HG03378 (cell line): ENCODE data around the gene DOLPP1.

ENCODE experiments used
- ATAC-seq: cut with Tn5 transposase; IDR thresholded peaks from one replicate; pipeline ENCODE4 v1.9.1; 2021; ENCODE audit warnings: mild to moderate bottlenecking, moderate library complexity; ENCODE audit not compliant: unreplicated experiment

The DOLPP1 gene

GRCh38 chr9:129093602-129094386, 12.9 kb downstream of the DOLPP1 start:
- no peak for ATAC-seq

GRCh38 chr9:129094387-129095169, 13.7 kb downstream of the DOLPP1 start:
- no peak for ATAC-seq

- ATAC-seq = no peak
Measured at GRCh38 chr9:129095170-129095667, 14.3 kb downstream of the DOLPP1 start.

GRCh38 chr9:129095908-129096307, 15.0 kb downstream of the DOLPP1 start:
- ATAC-seq = no peak

GRCh38 chr9:129097671-129098306, 16.9 kb downstream of the DOLPP1 start:
- no peak for ATAC-seq

- ATAC-seq = no peak
Measured at GRCh38 chr9:129098328-129098727, 17.4 kb downstream of the DOLPP1 start.

- no peak for ATAC-seq
Measured at GRCh38 chr9:129100383-129101169, 19.7 kb downstream of the DOLPP1 start.

- no peak for ATAC-seq
Measured at GRCh38 chr9:129101279-129101678, 20.4 kb downstream of the DOLPP1 start.

GRCh38 chr9:129102095-129102525, 21.2 kb downstream of the DOLPP1 start:
- no peak for ATAC-seq

- ATAC-seq = no peak
Measured at GRCh38 chr9:129102791-129103594, 22.1 kb downstream of the DOLPP1 start.

GRCh38 chr9:129103595-129103965, 22.7 kb downstream of the DOLPP1 start:
- no peak for ATAC-seq

GRCh38 chr9:129104051-129104450, 23.1 kb downstream of the DOLPP1 start:
- no peak for ATAC-seq

GRCh38 chr9:129105857-129106694, 25.2 kb downstream of the DOLPP1 start:
- no peak for ATAC-seq

GRCh38 chr9:129107651-129108050, 26.7 kb downstream of the DOLPP1 start:
- ATAC-seq = no peak

- ATAC-seq = no peak
Measured at GRCh38 chr9:129108083-129108804, 27.3 kb downstream of the DOLPP1 start.

- no peak for ATAC-seq
Measured at GRCh38 chr9:129108805-129109536, 28.1 kb downstream of the DOLPP1 start.

GRCh38 chr9:129109537-129109903, 28.6 kb downstream of the DOLPP1 start:
- no peak for ATAC-seq
